PC-9 (cell line): ENCODE data around the gene IGFBP2. TPM values are rescaled to one million over a fixed set of nuclear protein-coding genes. Genes with fewer than 3 reads are reported as not detected.
"Not testable (repeated sequence)": the region's sequence is repeated elsewhere in the genome, so short reads cannot be mapped to it uniquely, and the experiment has no call there.

Source experiments
- BruUV-seq: library from RNA; stranded (reverse); fragments of 400-500 nt; replicated peaks from 2 replicates; lab custom pipeline; 2021; lab: Mats Ljungman, UMichigan
- CTCF ChIA-PET: fragments of 300-600 bp; sonication (Branson Sonifier 250); formaldehyde crosslinking; loops from one replicate; lab custom pipeline; 2022; ENCODE audit warnings: antibody characterized with exemption; lab: Charles Lee
- POLR2A ChIA-PET: fragments of 300-600 bp; sonication (Branson Sonifier 250); formaldehyde crosslinking; loops from one replicate; lab custom pipeline; 2022; ENCODE audit warnings: antibody characterized with exemption; ENCODE audit not compliant: unreplicated experiment; lab: Charles Lee
- DNase-seq, 2 experiments: peaks; one replicate each; pipeline versions ENCODE4 v3.0.0 to v3.0.0-alpha.2; 2015 to 2022; ENCODE audit warnings: mixed read lengths in 1 of 2
- H2AFZ ChIP-seq: fragments of 200-600 bp; sonication (generic); 2 replicates; pipeline ENCODE4 v1.8.1; 2017; ENCODE audit warnings: antibody characterized with exemption
- H3F3A ChIP-seq: fragments of 200-600 bp; sonication (generic); 2 replicates; pipeline ENCODE4 v1.8.1; 2017; ENCODE audit warnings: antibody characterized with exemption, mild to moderate bottlenecking, low read depth; ENCODE audit not compliant: insufficient read depth
- H3K27ac ChIP-seq: fragments of 200-600 bp; sonication (generic); 2 replicates; pipeline ENCODE4 v1.6.1; 2016; ENCODE audit warnings: mixed run types
- H3K27me3 ChIP-seq: fragments of 200-600 bp; sonication (generic); 2 replicates; pipeline ENCODE4 v1.6.1; 2016; ENCODE audit warnings: low read depth, mixed run types; ENCODE audit not compliant: insufficient read depth
- H3K36me3 ChIP-seq: fragments of 200-600 bp; sonication (generic); 2 replicates; pipeline ENCODE4 v1.6.1; 2016; ENCODE audit warnings: low read depth, mixed run types
- H3K4me1 ChIP-seq: fragments of 200-600 bp; sonication (generic); replicated peaks from 2 replicates; pipeline ENCODE4 v1.6.1; 2016; ENCODE audit warnings: mixed run types; ENCODE audit not compliant: insufficient read depth
- H3K4me2 ChIP-seq: fragments of 200-600 bp; sonication (generic); 2 replicates; pipeline ENCODE4 v1.6.1; 2017; ENCODE audit warnings: mixed run types
- H3K4me3 ChIP-seq: fragments of 200-600 bp; sonication (generic); 2 replicates; pipeline ENCODE4 v1.6.1; 2016; ENCODE audit warnings: mixed run types
- H3K79me2 ChIP-seq: fragments of 200-600 bp; sonication (generic); 2 replicates; pipeline ENCODE4 v1.6.1; 2017; ENCODE audit warnings: low read depth, mixed run types
- H3K9me2 ChIP-seq: fragments of 200-600 bp; sonication (generic); 2 replicates; pipeline ENCODE4 v1.8.1; 2017; ENCODE audit warnings: mild to moderate bottlenecking; ENCODE audit not compliant: insufficient read depth
- H3K9me3 ChIP-seq: fragments of 200-600 bp; sonication (generic); 2 replicates; pipeline ENCODE4 v1.8.1; 2016; ENCODE audit warnings: low read depth; ENCODE audit not compliant: insufficient read depth
- H4K20me1 ChIP-seq: fragments of 200-600 bp; sonication (generic); 2 replicates; pipeline ENCODE4 v1.8.1; 2017; ENCODE audit not compliant: insufficient read depth
- CTCF ChIP-seq: fragments of 200-600 bp; sonication (generic); conservative IDR thresholded peaks from 2 replicates; pipeline ENCODE4 v1.6.1; 2017; ENCODE audit warnings: mixed run types, antibody characterized with exemption, mild to moderate bottlenecking, moderate library complexity
- EZH2 ChIP-seq: fragments of 200-600 bp; sonication (generic); IDR thresholded peaks from 2 replicates; pipeline ENCODE4 v1.8.0; 2017; ENCODE audit warnings: antibody characterized with exemption, low read depth
- intact Hi-C: fragments of 100-400 bp; cut with micrococcal nuclease; formaldehyde crosslinking; loops from one replicate; pipeline ENCODE4 v1.10.0; 2022; ENCODE audit not compliant: unreplicated experiment
- total RNA-seq: library from RNA; stranded (reverse); gene quantifications from 2 replicates; pipeline ENCODE4 v1.2.3, GENCODE V29; 2021

The IGFBP2 gene
- total RNA-seq, 1 experiment from 2014 or later: 106 TPM

- H3K4me1 ChIP-seq: peaks cover 24% of the 10 kb centered on the region; the same call in 1 of the 2 replicates
- H2AFZ ChIP-seq: no peak overlapping the region
- H3K36me3 ChIP-seq: no peaks in the 10 kb centered on the region
- H3K27ac ChIP-seq: no peak overlapping the region
- H3K4me2 ChIP-seq: no peak overlapping the region
- H3F3A ChIP-seq: peaks cover 6% of the 10 kb centered on the region; the same call in 1 of the 2 replicates
- no peaks in the 10 kb centered on the region for H3K9me3 ChIP-seq
- BruUV-seq: no TSS peak
- no peaks in the 10 kb centered on the region for H4K20me1 ChIP-seq
- no peaks in the 10 kb centered on the region for H3K79me2 ChIP-seq
- ChIA-PET CTCF (no interaction called here), POLR2A (no interaction called here)
- H3K4me3 ChIP-seq: no peak overlapping the region
- intact Hi-C loops: no loop called here
- H3K9me2 ChIP-seq: no peaks in the 10 kb centered on the region
- TF ChIP-seq CTCF (no peak), EZH2 (no peak)
- H3K27me3 ChIP-seq: no peaks in the 10 kb centered on the region
- no peak for DNase-seq
Observed at GRCh38 chr2:216596236-216596979, 36.8 kb upstream of the IGFBP2 start.

DNA sequence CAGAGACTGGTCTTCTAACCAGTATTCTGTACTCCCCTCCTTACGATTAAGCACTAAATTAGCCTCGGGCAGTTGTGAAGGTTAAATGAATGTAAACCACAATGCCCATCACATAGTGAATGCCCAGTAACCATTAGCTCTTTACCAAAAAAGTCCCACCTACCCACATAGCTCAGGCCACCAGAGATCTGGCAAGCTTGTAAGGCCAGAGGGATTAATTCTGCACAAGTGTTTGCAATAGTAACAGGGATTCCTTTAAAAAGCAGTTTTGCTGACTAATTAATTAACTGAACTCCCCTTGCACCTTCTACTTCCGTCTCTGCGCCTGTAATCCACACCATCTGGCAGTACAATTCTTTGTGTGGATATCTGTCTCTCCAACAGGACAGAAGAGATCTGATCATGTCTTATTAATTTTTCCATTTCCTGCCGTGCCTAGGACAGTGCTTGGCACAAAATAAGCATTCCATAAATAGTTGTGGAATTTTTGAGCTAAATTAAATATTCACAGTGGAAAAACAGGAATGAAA, 36.2 kb upstream of the IGFBP2 start:
- Histone ChIP-seq H3K4me3 (no peak overlapping the region), H3K36me3 (no peaks in the 10 kb centered on the region), H3K9me2 (no peaks in the 10 kb centered on the region), H3F3A (peaks cover 7% of the 10 kb centered on the region; the same call in 1 of the 2 replicates), H2AFZ (no peak overlapping the region), H4K20me1 (no peaks in the 10 kb centered on the region), H3K4me2 (no peak overlapping the region), H3K27ac (no peak overlapping the region), H3K9me3 (no peaks in the 10 kb centered on the region), H3K79me2 (no peaks in the 10 kb centered on the region), H3K4me1 (peaks cover 27% of the 10 kb centered on the region), H3K27me3 (no peaks in the 10 kb centered on the region)
- DNase-seq: no peak
- ChIA-PET POLR2A (interaction anchor here (0.6 kb wide), 1 partner anchor 27 kb away, joined by 9 read pairs; no protein-coding TSS in a partner anchor), CTCF (no interaction called here)
- no peak for TF ChIP-seq EZH2
- no peak for TF ChIP-seq CTCF
- intact Hi-C loops: no loop called here
- BruUV-seq: no TSS peak

GRCh38 chr2:216597825-216598224, 35.4 kb upstream of the IGFBP2 start:
- POLR2A ChIA-PET: interaction anchor here (0.6 kb wide), 1 partner anchor 27 kb away, joined by 9 read pairs; no protein-coding TSS in a partner anchor
- CTCF ChIA-PET, H3K9me3 ChIP-seq, H3K27ac ChIP-seq, H3K9me2 ChIP-seq, H3K4me2 ChIP-seq, H3K4me3 ChIP-seq, intact Hi-C loops, H3K36me3 ChIP-seq, H4K20me1 ChIP-seq, BruUV-seq, H3K27me3 ChIP-seq, H3K79me2 ChIP-seq, DNase-seq, H2AFZ ChIP-seq: not testable (repeated sequence)
- peaks cover 35% of the 10 kb centered on the region for H3K4me1 ChIP-seq
- H3F3A ChIP-seq: peaks cover 14% of the 10 kb centered on the region; the same call in 1 of the 2 replicates
